Lung (tissue), 12 donors: ENCODE data around the gene NECTIN3. TPM values are rescaled to one million over a fixed set of nuclear protein-coding genes. Genes with fewer than 3 reads are reported as not detected.

Source experiments
- ATAC-seq: fragments of 200-7000 bp; cut with Tn5 transposase; one replicate; pipeline ENCODE4 v1.9.1; 2020; ENCODE audit warnings: moderate number of reproducible peaks; ENCODE audit not compliant: insufficient read depth, low FRiP score
- DNase-seq, 3 donors: peaks; one replicate each; pipeline ENCODE4 v3.0.0-alpha.2; 2013 to 2017
- H3K27ac ChIP-seq, 2 donors: one replicate each; pipeline ENCODE4 v1.5.1; 2013; ENCODE audit warnings: mild to moderate bottlenecking in 2 of 2, moderate library complexity in 2 of 2, control low read depth in 1 of 2, inconsistent platforms in 1 of 2, low read depth in 1 of 2, low read length in 1 of 2
- H3K27me3 ChIP-seq, 3 donors: one replicate each; pipeline ENCODE4 v1.5.1; 2013; ENCODE audit warnings: low read length in 2 of 3; ENCODE audit not compliant: control insufficient read depth in 3 of 3, insufficient read depth in 3 of 3
- H3K36me3 ChIP-seq, 4 donors: one replicate each; pipeline ENCODE4 v1.5.1; 2013; ENCODE audit warnings: low read length in 4 of 4, mild to moderate bottlenecking in 1 of 4, moderate library complexity in 1 of 4; ENCODE audit not compliant: control insufficient read depth in 4 of 4, insufficient read depth in 4 of 4
- H3K4me1 ChIP-seq, 5 donors: one replicate each; pipeline ENCODE4 v1.5.1; 2013; ENCODE audit warnings: low read length in 5 of 5, mild to moderate bottlenecking in 2 of 5, moderate library complexity in 1 of 5; ENCODE audit not compliant: control insufficient read depth in 5 of 5, insufficient read depth in 5 of 5
- H3K4me3 ChIP-seq: one replicate; pipeline ENCODE4 v1.5.1; 2013; ENCODE audit warnings: mild to moderate bottlenecking, control low read depth, moderate library complexity
- H3K9ac ChIP-seq, 2 donors: one replicate each; pipeline ENCODE4 v1.5.1; 2013; ENCODE audit warnings: low read length in 2 of 2, control low read depth in 1 of 2; ENCODE audit not compliant: insufficient read depth in 1 of 2
- H3K9me3 ChIP-seq, 4 donors: one replicate each; pipeline ENCODE4 v1.5.1; 2013; ENCODE audit warnings: low read length in 3 of 4, mild to moderate bottlenecking in 1 of 4, moderate library complexity in 1 of 4; ENCODE audit not compliant: control insufficient read depth in 4 of 4, insufficient read depth in 3 of 4
- WGBS, 2 donors: extraction: QIAGEN DNeasy Blood & Tissue Kit; methylation state at CpG; one replicate each; pipeline ENCODE4 v1.1.7; 2013; 5-methylcytosine and 5-hydroxymethylcytosine counted together
- polyA plus RNA-seq, 2 donors: library from polyadenylated mRNA; stranded (reverse); fragments of 200-250 nt; gene quantifications; one replicate each; pipeline ENCODE4 v1.2.1, GENCODE V29; 2013
- total RNA-seq, 2 donors: library from RNA; depleted of rRNA in 1 of 2; stranded (reverse); fragments of >200 nt in 1 of 2; gene quantifications; one replicate each; pipeline ENCODE4 v1.2.1, GENCODE V29; 2014 to 2021
- TF ChIP-seq, protein P1 (sequence below): IDR thresholded peaks from 2 replicates; pipeline ENCODE4 v1.5.1; 2012; ENCODE audit warnings: mild to moderate bottlenecking; ENCODE audit errors: control extremely low read depth, extremely low read depth
- donor health status: control.
- donor health status: control.
- donor health status: Bipolar disorder and iron deficiency.
- donor health status: healthy.
- donor health status: DM: yes; HTN: yes; CAD: no.

NECTIN3 gene
- total and polyA plus RNA-seq, 4 donors: 3.9 to 43.2 (median 12.3) TPM

DNA sequence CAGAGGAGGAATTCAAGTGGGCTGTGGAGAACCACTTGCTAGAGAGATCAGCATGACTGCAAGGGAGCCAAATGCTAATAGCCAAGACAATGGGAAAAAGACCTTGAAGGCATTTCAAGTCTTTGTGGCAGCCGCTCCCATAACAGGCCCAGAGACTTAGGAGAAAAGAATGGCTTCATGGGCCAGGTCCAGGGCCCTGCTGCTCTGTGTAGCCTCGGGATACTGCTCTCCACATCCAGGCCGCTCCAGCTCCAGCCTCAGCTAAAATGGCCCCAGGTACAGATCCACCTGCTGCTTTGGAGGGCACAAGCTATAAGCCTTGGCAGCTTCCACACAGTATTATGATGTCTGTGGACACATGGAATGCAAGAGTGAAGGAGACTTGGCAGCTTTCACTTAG lies 157.7 kb downstream of the NECTIN3 start:
- H3K4me3 ChIP-seq: no peak overlapping the region
- H3K27me3 ChIP-seq: no peaks in the 10 kb centered on the region
- H3K27ac ChIP-seq: no peak overlapping the region
- ATAC-seq (no peak), DNase-seq (no peak)
- H3K9me3 ChIP-seq: peaks cover 0 to 2% (median 0%) of the 10 kb centered on the region in 4 donors
- WGBS, 2 donors: 96 to 98% methylated on average over 3 of the region's 3 CpGs
- TF ChIP-seq, protein P1, sequence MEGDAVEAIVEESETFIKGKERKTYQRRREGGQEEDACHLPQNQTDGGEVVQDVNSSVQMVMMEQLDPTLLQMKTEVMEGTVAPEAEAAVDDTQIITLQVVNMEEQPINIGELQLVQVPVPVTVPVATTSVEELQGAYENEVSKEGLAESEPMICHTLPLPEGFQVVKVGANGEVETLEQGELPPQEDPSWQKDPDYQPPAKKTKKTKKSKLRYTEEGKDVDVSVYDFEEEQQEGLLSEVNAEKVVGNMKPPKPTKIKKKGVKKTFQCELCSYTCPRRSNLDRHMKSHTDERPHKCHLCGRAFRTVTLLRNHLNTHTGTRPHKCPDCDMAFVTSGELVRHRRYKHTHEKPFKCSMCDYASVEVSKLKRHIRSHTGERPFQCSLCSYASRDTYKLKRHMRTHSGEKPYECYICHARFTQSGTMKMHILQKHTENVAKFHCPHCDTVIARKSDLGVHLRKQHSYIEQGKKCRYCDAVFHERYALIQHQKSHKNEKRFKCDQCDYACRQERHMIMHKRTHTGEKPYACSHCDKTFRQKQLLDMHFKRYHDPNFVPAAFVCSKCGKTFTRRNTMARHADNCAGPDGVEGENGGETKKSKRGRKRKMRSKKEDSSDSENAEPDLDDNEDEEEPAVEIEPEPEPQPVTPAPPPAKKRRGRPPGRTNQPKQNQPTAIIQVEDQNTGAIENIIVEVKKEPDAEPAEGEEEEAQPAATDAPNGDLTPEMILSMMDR: no peak
- no peak overlapping the region for H3K9ac ChIP-seq
- no peaks in the 10 kb centered on the region for H3K36me3 ChIP-seq
- H3K4me1 ChIP-seq: no peaks in the 10 kb centered on the region

DNA sequence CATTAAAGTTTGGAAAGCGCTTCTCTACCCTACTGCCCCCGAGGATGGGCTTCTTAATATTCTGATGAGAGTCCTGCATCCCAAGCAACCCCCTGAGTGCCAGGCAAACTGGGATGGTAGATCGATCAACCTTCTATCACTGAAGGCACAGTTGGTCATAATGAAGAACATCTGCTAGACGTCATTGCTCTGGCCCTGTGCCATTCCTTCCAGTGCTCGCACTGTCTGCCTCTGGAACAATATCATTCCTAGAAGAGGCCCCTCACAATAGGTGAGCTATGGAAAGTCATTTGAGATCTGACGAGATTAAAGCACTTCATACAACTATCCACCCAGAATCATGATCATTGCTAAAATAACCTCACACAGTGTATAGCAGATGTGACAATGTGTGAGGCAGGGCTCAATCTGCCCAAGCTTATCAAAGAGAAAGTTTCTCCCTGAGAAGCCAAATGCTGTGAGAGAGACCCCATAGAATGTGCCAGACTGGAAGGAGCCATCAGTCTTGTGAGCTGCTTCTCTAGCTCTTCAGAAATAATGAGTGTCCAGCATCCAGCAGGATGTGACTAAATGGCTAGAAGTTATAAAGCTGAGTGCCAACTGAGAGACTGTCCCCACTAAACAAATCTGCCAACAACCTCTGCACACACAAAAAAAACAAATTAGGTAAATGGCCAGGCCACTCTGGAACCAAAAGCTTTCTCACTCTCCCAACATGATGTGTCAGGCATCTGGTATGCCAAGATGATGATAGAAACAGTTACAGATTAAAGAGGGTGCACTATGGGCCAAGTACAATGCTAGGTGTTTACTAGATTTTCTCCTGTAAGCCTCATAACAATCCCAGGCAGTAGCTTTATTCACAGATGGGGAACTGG lies 165.5 kb downstream of the NECTIN3 start:
- DNase-seq (no peak), ATAC-seq (peak; percentile 13)
- Histone ChIP-seq H3K27me3 (no peaks in the 10 kb centered on the region), H3K9ac (no peak overlapping the region), H3K27ac (no peak overlapping the region), H3K9me3 (peaks cover 0 to 3% (median 0%) of the 10 kb centered on the region in 4 donors), H3K36me3 (no peaks in the 10 kb centered on the region), H3K4me3 (no peak overlapping the region), H3K4me1 (no peaks in the 10 kb centered on the region)
- TF ChIP-seq, protein P1: no peak
- 90 to 91% methylated on average over 6 of the region's 6 CpGs for whole genome bisulfite sequencing, 2 donors

DNA sequence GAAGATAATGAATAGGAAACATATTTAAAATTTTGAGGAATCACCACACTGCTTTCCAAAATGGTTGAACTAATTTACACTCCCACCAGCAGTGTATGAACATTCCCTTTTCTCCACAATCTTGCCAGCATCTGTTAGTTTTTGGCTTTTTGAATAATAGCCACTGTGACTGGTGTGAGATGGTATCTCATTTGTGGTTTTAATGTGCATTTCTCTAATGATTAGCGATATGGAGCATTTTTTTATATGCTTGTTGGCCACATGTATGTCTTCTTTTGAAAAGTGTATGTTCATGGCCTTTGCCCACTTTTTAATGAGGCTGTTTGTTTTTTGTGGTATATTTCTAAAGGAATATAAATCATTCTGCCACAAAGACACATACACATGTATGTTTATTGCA lies 166.3 kb downstream of the NECTIN3 start:
- Histone ChIP-seq H3K9me3 (peaks cover 0 to 8% (median 2%) of the 10 kb centered on the region in 4 donors), H3K27ac (no peak overlapping the region), H3K9ac (no peak overlapping the region), H3K27me3 (no peaks in the 10 kb centered on the region), H3K4me1 (no peaks in the 10 kb centered on the region), H3K4me3 (no peak overlapping the region), H3K36me3 (no peaks in the 10 kb centered on the region)
- no peak for ATAC-seq
- WGBS, 2 donors: 56 to 84% methylated on average over 1 of the region's 1 CpG
- TF ChIP-seq, protein P1: no peak
- DNase-seq: no peak
